HEK293 (cell line): Measurements from ENCODE around the gene NDUFV1.
A peak's percentile ranks its signal among the peaks of the same experiment; 100 is the strongest.

ENCODE experiments used
- CTCF ChIA-PET: fragments of 350-600 bp; formaldehyde crosslinking; extraction: SDS; loops from one replicate; lab custom pipeline; 2021; ENCODE audit warnings: antibody characterized with exemption; lab: Yijun Ruan, JAX
- POLR2A ChIA-PET: fragments of 300-600 bp; formaldehyde crosslinking; extraction: SDS; loops from one replicate; lab custom pipeline; 2020; ENCODE audit warnings: antibody characterized with exemption, inconsistent platforms; lab: Yijun Ruan, JAX
- H3K27ac ChIP-seq: fragments of 200-500 bp; sonication (Bioruptor generic); 2 replicates; pipeline ENCODE4 v1.5.1; 2014; ENCODE audit warnings: low read depth, low read length, control low read depth, inconsistent platforms; ENCODE audit errors: extremely low read depth
- H3K36me3 ChIP-seq, 2 experiments: fragments of 200-500 bp in 1 of 2; sonication (Bioruptor generic) in 1 of 2; 1 replicate in 1 of 2; 2 replicates in 1 of 2; pipeline ENCODE4 v1.5.1; 2014 to 2017; ENCODE audit warnings: inconsistent platforms in 2 of 2, low read length in 2 of 2; ENCODE audit not compliant: control insufficient read depth in 2 of 2, insufficient read depth in 1 of 2
- H3K4me1 ChIP-seq: fragments of 200-500 bp; sonication (Bioruptor generic); 2 replicates; pipeline ENCODE4 v1.5.1; 2014; ENCODE audit warnings: mild to moderate bottlenecking, low read length, inconsistent platforms; ENCODE audit not compliant: control insufficient read depth, insufficient read depth
- H3K4me3 ChIP-seq: 2 replicates; pipeline ENCODE4 v1.5.1; 2011; ENCODE audit warnings: low read depth, mild to moderate bottlenecking, control low read depth, low read length, moderate library complexity
- H3K9me3 ChIP-seq: fragments of 200-500 bp; sonication (Bioruptor generic); 2 replicates; pipeline ENCODE4 v1.5.1; 2014; ENCODE audit warnings: low read depth, low read length, inconsistent platforms; ENCODE audit not compliant: control insufficient read depth, insufficient read depth
- EGR2 ChIP-seq: fragments of 450-650 bp; formaldehyde crosslinking; IDR thresholded peaks from 2 replicates; pipeline ENCODE4 v1.5.1; 2016; ENCODE audit warnings: low read depth, missing biosample characterization, missing genetic modification characterization
- KLF8 ChIP-seq: fragments of 450-650 bp; formaldehyde crosslinking; IDR thresholded peaks from 2 replicates; pipeline ENCODE4 v1.5.1; 2016; ENCODE audit warnings: missing biosample characterization, missing genetic modification characterization
- TCF7L2 ChIP-seq: IDR thresholded peaks from 2 replicates; pipeline ENCODE4 v1.6.1; 2011; ENCODE audit warnings: low read depth, mild to moderate bottlenecking, inconsistent platforms, low read length, moderate library complexity, borderline replicate concordance
- TRIM28 ChIP-seq: IDR thresholded peaks from 2 replicates; pipeline ENCODE4 v1.6.1; 2011; ENCODE audit warnings: low read length, control low read depth, borderline replicate concordance
- ZFHX2 ChIP-seq: fragments of 450-650 bp; formaldehyde crosslinking; conservative IDR thresholded peaks from 2 replicates; pipeline ENCODE4 v1.5.1; 2016; ENCODE audit warnings: missing biosample characterization, missing genetic modification characterization
- ZFP69B ChIP-seq: fragments of 450-650 bp; formaldehyde crosslinking; IDR thresholded peaks from 2 replicates; pipeline ENCODE4 v1.5.1; 2016; ENCODE audit warnings: missing biosample characterization, missing genetic modification characterization
- ZNF112 ChIP-seq: fragments of 450-650 bp; formaldehyde crosslinking; IDR thresholded peaks from 2 replicates; pipeline ENCODE4 v1.5.0; 2017; ENCODE audit warnings: missing biosample characterization, missing genetic modification characterization
- ZNF341 ChIP-seq: fragments of 450-650 bp; formaldehyde crosslinking; IDR thresholded peaks from 2 replicates; pipeline ENCODE4; 2016; ENCODE audit warnings: low read depth, missing biosample characterization, missing genetic modification characterization
- ZNF555 ChIP-seq: fragments of 450-650 bp; formaldehyde crosslinking; conservative IDR thresholded peaks from 2 replicates; pipeline ENCODE4 v1.5.1; 2017; ENCODE audit warnings: missing biosample characterization, mild to moderate bottlenecking, missing genetic modification characterization, inconsistent platforms
- ZNF561 ChIP-seq: fragments of 450-650 bp; IDR thresholded peaks from 2 replicates; pipeline ENCODE4 v1.5.1; 2018; ENCODE audit warnings: missing biosample characterization, missing genetic modification characterization, borderline replicate concordance
- ZNF692 ChIP-seq: fragments of 450-650 bp; formaldehyde crosslinking; IDR thresholded peaks from 2 replicates; pipeline ENCODE4 v1.5.1; 2016; ENCODE audit warnings: missing biosample characterization, missing genetic modification characterization
- TF ChIP-seq, protein P1 (sequence below): fragments of 450-650 bp; formaldehyde crosslinking; IDR thresholded peaks from 2 replicates; pipeline ENCODE4 v1.5.1; 2017; ENCODE audit warnings: missing biosample characterization, missing genetic modification characterization

NDUFV1 gene

DNA sequence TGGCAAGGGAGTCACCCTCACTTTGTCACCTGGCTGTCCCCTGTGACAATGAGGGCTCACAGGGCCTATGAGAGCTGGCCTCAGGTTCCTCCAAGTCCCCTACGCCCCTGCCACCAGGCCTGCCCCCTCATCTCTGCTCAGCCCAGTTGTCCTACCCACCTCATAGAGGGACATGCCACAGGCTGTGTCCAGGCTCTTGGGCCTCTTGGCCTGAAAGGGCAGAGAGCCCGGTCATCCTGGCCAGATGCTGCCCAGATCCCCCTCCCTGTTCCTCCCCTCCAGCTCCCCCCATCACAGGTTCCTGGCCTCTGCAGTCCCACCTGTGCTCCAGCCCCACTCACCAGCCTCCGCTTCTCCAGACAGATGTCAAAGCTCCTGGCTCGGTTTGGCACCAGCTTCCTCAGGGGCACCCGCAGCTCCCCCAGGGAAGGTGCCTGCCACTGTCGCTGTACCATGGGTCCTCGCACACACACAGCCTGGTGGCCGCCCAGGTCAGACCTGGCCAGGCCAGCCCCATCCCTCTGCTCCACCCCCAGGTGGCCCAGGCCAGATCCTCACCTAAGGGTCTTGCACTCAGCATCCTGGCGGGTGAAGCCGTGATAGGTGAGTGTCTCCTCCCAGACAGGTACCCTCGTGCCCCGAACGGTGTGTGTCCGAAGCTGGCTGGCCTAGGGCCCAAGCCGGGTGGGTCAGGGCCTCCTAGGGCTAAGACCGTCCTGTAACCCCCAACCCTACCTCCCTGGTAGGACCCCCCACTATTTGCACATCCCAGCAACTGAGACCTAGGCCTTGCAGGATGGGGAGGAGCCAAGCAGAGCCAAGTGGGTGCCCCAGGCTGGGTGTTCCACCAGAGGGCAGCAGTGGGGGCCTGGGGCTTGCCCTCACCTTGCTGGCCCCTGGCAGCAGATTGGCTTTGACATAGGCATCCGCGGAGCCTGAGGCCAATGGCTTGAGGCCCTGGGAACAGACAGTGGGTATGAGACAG lies 8.3 kb downstream of the NDUFV1 start (continued):
- TF ChIP-seq, protein P1, sequence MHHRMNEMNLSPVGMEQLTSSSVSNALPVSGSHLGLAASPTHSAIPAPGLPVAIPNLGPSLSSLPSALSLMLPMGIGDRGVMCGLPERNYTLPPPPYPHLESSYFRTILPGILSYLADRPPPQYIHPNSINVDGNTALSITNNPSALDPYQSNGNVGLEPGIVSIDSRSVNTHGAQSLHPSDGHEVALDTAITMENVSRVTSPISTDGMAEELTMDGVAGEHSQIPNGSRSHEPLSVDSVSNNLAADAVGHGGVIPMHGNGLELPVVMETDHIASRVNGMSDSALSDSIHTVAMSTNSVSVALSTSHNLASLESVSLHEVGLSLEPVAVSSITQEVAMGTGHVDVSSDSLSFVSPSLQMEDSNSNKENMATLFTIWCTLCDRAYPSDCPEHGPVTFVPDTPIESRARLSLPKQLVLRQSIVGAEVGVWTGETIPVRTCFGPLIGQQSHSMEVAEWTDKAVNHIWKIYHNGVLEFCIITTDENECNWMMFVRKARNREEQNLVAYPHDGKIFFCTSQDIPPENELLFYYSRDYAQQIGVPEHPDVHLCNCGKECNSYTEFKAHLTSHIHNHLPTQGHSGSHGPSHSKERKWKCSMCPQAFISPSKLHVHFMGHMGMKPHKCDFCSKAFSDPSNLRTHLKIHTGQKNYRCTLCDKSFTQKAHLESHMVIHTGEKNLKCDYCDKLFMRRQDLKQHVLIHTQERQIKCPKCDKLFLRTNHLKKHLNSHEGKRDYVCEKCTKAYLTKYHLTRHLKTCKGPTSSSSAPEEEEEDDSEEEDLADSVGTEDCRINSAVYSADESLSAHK (tag by site-specific recombination) = no peak
- TF ChIP-seq TCF7L2 (no peak), ZNF112 (no peak), KLF8 (no peak)
- TF ChIP-seq, all 188 proteins: peak for 2

- H3K36me3 ChIP-seq = peaks cover 0 to 27% of the 10 kb centered on the region in 2 experiments; a peak in 1 of 3 replicates
- POLR2A ChIA-PET = no interaction called here
- no peak for TF ChIP-seq ZNF692
- no peak for TF ChIP-seq ZNF341
- H3K9me3 ChIP-seq = no peaks in the 10 kb centered on the region
- H3K4me3 ChIP-seq = no peak overlapping the region
- no peak overlapping the region for H3K27ac ChIP-seq
- CTCF ChIA-PET = interaction anchor here (0.6 to 5.7 kb wide), 4 partner anchors 12 to 224 kb away, joined by 4 to 53 read pairs (median 11); partner anchors contain the start of genes NUDT8 and RAD9A
- no peaks in the 10 kb centered on the region for H3K4me1 ChIP-seq
Observed at GRCh38 chr11:67615728-67616430, 9.1 kb downstream of the NDUFV1 start.

GRCh38 chr11:67616431-67617242 lies 9.9 kb downstream of the NDUFV1 start:
- Histone ChIP-seq H3K27ac (no peak overlapping the region), H3K4me1 (no peaks in the 10 kb centered on the region), H3K4me3 (no peak overlapping the region), H3K36me3 (peaks cover 0 to 19% of the 10 kb centered on the region in 2 experiments; a peak in 1 of 3 replicates), H3K9me3 (no peaks in the 10 kb centered on the region)
- TF ChIP-seq ZNF561 (tag by site-specific recombination) (no peak), ZFP69B (tag by site-specific recombination) (no peak), ZNF555 (tag by site-specific recombination) (no peak), EGR2 (tag by site-specific recombination) (peak; percentile 78), TRIM28 (no peak), ZFHX2 (tag by site-specific recombination) (peak; percentile 75)
- POLR2A ChIA-PET = interaction anchor here (0.6 to 1.1 kb wide), 2 partner anchors 13 to 17 kb away, joined by 3 to 5 read pairs; partner anchors contain the start of gene NUDT8
- CTCF ChIA-PET = interaction anchor here (0.6 to 5.7 kb wide), 6 partner anchors 11 to 225 kb away, joined by 3 to 53 read pairs (median 5); partner anchors contain the start of genes GSTP1, NUDT8 and RAD9A
